ENCODE results near the gene DERL2. TPM values are rescaled to one million over a fixed set of nuclear protein-coding genes. Genes with fewer than 3 reads are reported as not detected.

The DERL2 gene
- total RNA-seq, 4 donors from 2014 or later, result 22.0 to 30.6 (median 23.4) TPM

GRCh38 chr17:5531085-5531418, 45.1 kb upstream of the DERL2 start:
- 90 to 92% methylated on average over 4 of the region's 4 CpGs for WGBS, 2 donors
- TF ChIP-seq EP300 (IDR thresholded peaks at IDR 0.05), result no peak
- TF ChIP-seq POLR2A (IDR thresholded peaks at IDR 0.05), result no peak
- TF ChIP-seq CTCF (IDR thresholded peaks at IDR 0.05), result no peak
- no peak for DNase-seq (ENCODE audit: low spot score in 2 of 2)
- peaks cover 0 to 25% (median 0%) of the 10 kb centered on the region in 3 donors for H3K36me3 ChIP-seq
- H3K4me3 ChIP-seq, result no peak overlapping the region
- H3K4me1 ChIP-seq, result peaks cover 0 to 12% (median 4%) of the 10 kb centered on the region in 4 donors
- no peaks in the 10 kb centered on the region for H3K27me3 ChIP-seq
- no peaks in the 10 kb centered on the region for H3K9me3 ChIP-seq
- H3K27ac ChIP-seq, result no peak overlapping the region

- 79 to 81% methylated on average over 12 of the region's 12 CpGs for WGBS, 2 donors
- H3K27ac ChIP-seq, result no peak overlapping the region
Observed at GRCh38 chr17:5530265-5531084, 44.5 kb upstream of the DERL2 start.

GRCh38 chr17:5527601-5528250, 41.7 kb upstream of the DERL2 start:
- Histone ChIP-seq H3K9me3 (no peaks in the 10 kb centered on the region), H3K4me3 (no peak overlapping the region), H3K27me3 (no peaks in the 10 kb centered on the region), H3K4me1 (peaks cover 0 to 12% (median 4%) of the 10 kb centered on the region in 4 donors), H3K27ac (peak overlapping the region in 2 of 4 donors; percentile 52 to 68), H3K36me3 (peaks cover 0 to 36% (median 4%) of the 10 kb centered on the region in 3 donors)
- WGBS, 2 donors, result 60 to 73% methylated on average over 8 to 9 of the region's 9 CpGs
- DNase-seq (ENCODE audit: low spot score in 2 of 2), result no peak
- no peak for TF ChIP-seq CTCF (IDR thresholded peaks at IDR 0.05)
- TF ChIP-seq POLR2A (IDR thresholded peaks at IDR 0.05), result no peak
- no peak for TF ChIP-seq EP300 (IDR thresholded peaks at IDR 0.05)

More at GRCh38 chr17:5530265-5531084, 44.5 kb upstream of the DERL2 start:
- H3K9me3 ChIP-seq, result no peaks in the 10 kb centered on the region
- H3K4me3 ChIP-seq, result no peak overlapping the region
- TF ChIP-seq EP300 (IDR thresholded peaks at IDR 0.05), result no peak
- TF ChIP-seq CTCF (IDR thresholded peaks at IDR 0.05), result no peak
- TF ChIP-seq POLR2A (IDR thresholded peaks at IDR 0.05), result no peak
- peaks cover 0 to 30% (median 0%) of the 10 kb centered on the region in 3 donors for H3K36me3 ChIP-seq
- no peak for DNase-seq (ENCODE audit: low spot score in 2 of 2)
- peaks cover 0 to 12% (median 4%) of the 10 kb centered on the region in 4 donors for H3K4me1 ChIP-seq
- no peaks in the 10 kb centered on the region for H3K27me3 ChIP-seq

GRCh38 chr17:5526821-5527598, 41.0 kb upstream of the DERL2 start:
- peaks cover 0 to 40% (median 4%) of the 10 kb centered on the region in 3 donors for H3K36me3 ChIP-seq

More at GRCh38 chr17:5526821-5527598, 41.0 kb upstream of the DERL2 start:
- Histone ChIP-seq H3K27me3 (no peaks in the 10 kb centered on the region), H3K4me1 (peaks cover 0 to 12% (median 4%) of the 10 kb centered on the region in 4 donors), H3K27ac (peak overlapping the region in 2 of 4 donors; percentile 52 to 68), H3K4me3 (no peak overlapping the region), H3K9me3 (no peaks in the 10 kb centered on the region)
- 49 to 55% methylated on average over 14 of the region's 14 CpGs for WGBS, 2 donors
- TF ChIP-seq CTCF (IDR thresholded peaks at IDR 0.05), result no peak
- DNase-seq (ENCODE audit: low spot score in 2 of 2), result no peak
